Measurements from ENCODE around the gene CUTC. TPM values are rescaled to one million over a fixed set of nuclear protein-coding genes. Genes with fewer than 3 reads are reported as not detected.

The CUTC gene
- total and polyA plus RNA-seq, 4 donors: 13.0 to 24.7 (median 20.6) TPM

- no peaks in the 10 kb centered on the region for H3K4me1 ChIP-seq (ENCODE audit: control insufficient read depth in 5 of 5, insufficient read depth in 5 of 5, low read length in 5 of 5)
- WGBS, 2 donors: 76 to 84% methylated on average over 5 of the region's 5 CpGs
- H3K9ac ChIP-seq (ENCODE audit: insufficient read depth in 1 of 2, low read length in 2 of 2): no peak overlapping the region
- H3K4me3 ChIP-seq: no peak overlapping the region
- H3K36me3 ChIP-seq (ENCODE audit: control insufficient read depth in 4 of 4, insufficient read depth in 4 of 4, low read length in 4 of 4): no peaks in the 10 kb centered on the region
- no peak for ATAC-seq (ENCODE audit: insufficient read depth, low FRiP score)
- no peak for DNase-seq
- no peak overlapping the region for H3K27ac ChIP-seq (ENCODE audit: low read depth in 1 of 2, low read length in 1 of 2)
- H3K9me3 ChIP-seq (ENCODE audit: control insufficient read depth in 4 of 4, insufficient read depth in 3 of 4, low read length in 3 of 4): no peaks in the 10 kb centered on the region
- no peaks in the 10 kb centered on the region for H3K27me3 ChIP-seq (ENCODE audit: control insufficient read depth in 3 of 3, insufficient read depth in 3 of 3, low read length in 2 of 3)
- TF ChIP-seq CTCF (IDR thresholded peaks at IDR 0.05; ENCODE audit: control extremely low read depth, extremely low read depth): no peak
Measured at GRCh38 chr10:99769706-99770105, 37.7 kb downstream of the CUTC start.

- Histone ChIP-seq H3K4me3 (no peak overlapping the region), H3K4me1 (ENCODE audit: control insufficient read depth in 5 of 5, insufficient read depth in 5 of 5, low read length in 5 of 5) (no peaks in the 10 kb centered on the region), H3K27me3 (ENCODE audit: control insufficient read depth in 3 of 3, insufficient read depth in 3 of 3, low read length in 2 of 3) (no peaks in the 10 kb centered on the region), H3K9me3 (ENCODE audit: control insufficient read depth in 4 of 4, insufficient read depth in 3 of 4, low read length in 3 of 4) (no peaks in the 10 kb centered on the region), H3K36me3 (ENCODE audit: control insufficient read depth in 4 of 4, insufficient read depth in 4 of 4, low read length in 4 of 4) (no peaks in the 10 kb centered on the region), H3K9ac (ENCODE audit: insufficient read depth in 1 of 2, low read length in 2 of 2) (no peak overlapping the region), H3K27ac (ENCODE audit: low read depth in 1 of 2, low read length in 1 of 2) (no peak overlapping the region)
- no peak for TF ChIP-seq CTCF (IDR thresholded peaks at IDR 0.05; ENCODE audit: control extremely low read depth, extremely low read depth)
- no peak for ATAC-seq (ENCODE audit: insufficient read depth, low FRiP score)
- no peak for DNase-seq
- WGBS, 2 donors: 76 to 82% methylated on average over 4 of the region's 4 CpGs
Measured at GRCh38 chr10:99770408-99771045, 38.5 kb downstream of the CUTC start.

- Histone ChIP-seq H3K4me3 (no peak overlapping the region), H3K9ac (ENCODE audit: insufficient read depth in 1 of 2, low read length in 2 of 2) (no peak overlapping the region), H3K27ac (ENCODE audit: low read depth in 1 of 2, low read length in 1 of 2) (no peak overlapping the region), H3K4me1 (ENCODE audit: control insufficient read depth in 5 of 5, insufficient read depth in 5 of 5, low read length in 5 of 5) (peaks cover 0 to 2% (median 0%) of the 10 kb centered on the region in 5 donors), H3K9me3 (ENCODE audit: control insufficient read depth in 4 of 4, insufficient read depth in 3 of 4, low read length in 3 of 4) (no peaks in the 10 kb centered on the region), H3K36me3 (ENCODE audit: control insufficient read depth in 4 of 4, insufficient read depth in 4 of 4, low read length in 4 of 4) (no peaks in the 10 kb centered on the region), H3K27me3 (ENCODE audit: control insufficient read depth in 3 of 3, insufficient read depth in 3 of 3, low read length in 2 of 3) (no peaks in the 10 kb centered on the region)
- ATAC-seq (ENCODE audit: insufficient read depth, low FRiP score): peak; percentile 71
- TF ChIP-seq CTCF (IDR thresholded peaks at IDR 0.05; ENCODE audit: control extremely low read depth, extremely low read depth): no peak
- peak in 2 of 3 donors; percentile 14 to 32 for DNase-seq
Measured at GRCh38 chr10:99775850-99776249, 43.8 kb downstream of the CUTC start.

Measured in lung (tissue), 12 donors.